Right lung (tissue), 5 donors: Measurements from ENCODE around the gene RDH14. TPM values are rescaled to one million over a fixed set of nuclear protein-coding genes. Genes with fewer than 3 reads are reported as not detected.

Experiments
- DNase-seq, 2 donors: peaks; one replicate each; pipeline ENCODE4 v3.0.0-alpha.2; 2013
- polyA plus RNA-seq, 5 donors: library from polyadenylated mRNA; unstranded; fragments of 120-200 nt; gene quantifications; one replicate each; pipeline versions ENCODE4 v1.2.1 to v1.2.3, GENCODE V29; 2013; ENCODE audit warnings: inconsistent platforms in 1 of 5, low replicate concordance in 1 of 5; ENCODE audit not compliant: insufficient read length in 5 of 5, insufficient read depth in 1 of 5

Gene RDH14
- polyA plus RNA-seq, 5 donors: 38.7 to 50.5 (median 45.1) TPM

- DNase-seq: no peak
These were observed 23.6 kb upstream of the RDH14 start for GRCh38 chr2:18583905-18584607.

GRCh38 chr2:18580606-18581005 is 20.2 kb upstream of the RDH14 start:
- no peak for DNase-seq

- DNase-seq: no peak
These were observed 17.6 kb upstream of the RDH14 start for GRCh38 chr2:18578033-18578432.

- no peak for DNase-seq
These were observed 5.8 kb upstream of the RDH14 start for GRCh38 chr2:18566145-18566769.

- DNase-seq: no peak
These were observed 288 bp upstream of the RDH14 start for GRCh38 chr2:18560797-18561085.

- no peak for DNase-seq
These were observed 872 bp downstream of the RDH14 start for GRCh38 chr2:18559531-18560030.

GRCh38 chr2:18558458-18558857 is 2.0 kb downstream of the RDH14 start:
- DNase-seq: no peak

- no peak for DNase-seq
These were observed 3.3 kb downstream of the RDH14 start for GRCh38 chr2:18557121-18557520.

GRCh38 chr2:18552351-18553077 is 7.9 kb downstream of the RDH14 start:
- no peak for DNase-seq

- DNase-seq: no peak
These were observed 8.8 kb downstream of the RDH14 start for GRCh38 chr2:18551623-18552022.

- DNase-seq: no peak
These were observed 9.3 kb downstream of the RDH14 start for GRCh38 chr2:18551169-18551568.

GRCh38 chr2:18550433-18550832 is 10.0 kb downstream of the RDH14 start:
- no peak for DNase-seq

GRCh38 chr2:18549083-18549482 is 11.4 kb downstream of the RDH14 start:
- DNase-seq: no peak

GRCh38 chr2:18548621-18549020 is 11.8 kb downstream of the RDH14 start:
- DNase-seq: no peak

- DNase-seq: no peak
These were observed 13.9 kb downstream of the RDH14 start for GRCh38 chr2:18546567-18546966.

GRCh38 chr2:18545384-18545783 is 15.1 kb downstream of the RDH14 start:
- no peak for DNase-seq

- no peak for DNase-seq
These were observed 16.3 kb downstream of the RDH14 start for GRCh38 chr2:18544171-18544570.

GRCh38 chr2:18540872-18541271 is 19.6 kb downstream of the RDH14 start:
- no peak for DNase-seq

GRCh38 chr2:18536697-18537096 is 23.8 kb downstream of the RDH14 start:
- DNase-seq: no peak

- no peak for DNase-seq
These were observed 24.4 kb downstream of the RDH14 start for GRCh38 chr2:18536100-18536499.

GRCh38 chr2:18531194-18531593 is 29.3 kb downstream of the RDH14 start:
- DNase-seq: no peak

GRCh38 chr2:18527822-18528221 is 32.6 kb downstream of the RDH14 start:
- no peak for DNase-seq

- DNase-seq: no peak
These were observed 33.1 kb downstream of the RDH14 start for GRCh38 chr2:18527326-18527725.
